Daoy (cell line): ENCODE data around the gene VSX2. TPM values are rescaled to one million over a fixed set of nuclear protein-coding genes. Genes with fewer than 3 reads are reported as not detected.

Source experiments
- DNase-seq: peaks from one replicate; pipeline ENCODE4 v3.0.0-alpha.2; 2015; ENCODE audit warnings: low read depth
- total RNA-seq: library from RNA; depleted of rRNA; stranded (reverse); fragments of >200 nt; shearing (Covaris generic); gene quantifications from 2 replicates; pipeline ENCODE4 v1.2.3, GENCODE V29; 2014; rRNA removed

The VSX2 gene
- total RNA-seq, 1 experiment from 2014 or later = not detected

DNA sequence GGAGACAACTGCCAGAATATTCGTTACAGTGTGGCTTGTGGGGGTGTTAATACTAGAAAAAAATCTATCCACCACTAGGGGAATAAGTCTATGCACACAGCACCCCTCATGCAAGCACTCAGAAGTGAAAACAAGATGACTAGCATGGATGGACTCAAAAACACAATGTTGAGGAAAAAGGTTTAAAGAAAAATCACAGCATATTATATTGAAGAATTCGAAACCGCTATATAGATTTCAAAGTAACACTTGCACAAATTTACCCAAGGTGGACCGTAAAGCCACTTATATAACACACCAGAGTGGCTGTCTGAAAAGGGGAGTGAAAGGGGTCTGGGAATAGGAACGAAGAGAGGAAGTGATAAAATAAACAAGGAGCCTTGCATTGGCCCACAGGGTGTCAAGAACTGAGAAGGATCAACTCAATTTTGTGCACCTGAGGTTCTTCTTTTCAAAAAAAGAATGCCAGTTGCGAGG is 62.9 kb downstream of the VSX2 start:
- peak; percentile 45 for DNase-seq

DNA sequence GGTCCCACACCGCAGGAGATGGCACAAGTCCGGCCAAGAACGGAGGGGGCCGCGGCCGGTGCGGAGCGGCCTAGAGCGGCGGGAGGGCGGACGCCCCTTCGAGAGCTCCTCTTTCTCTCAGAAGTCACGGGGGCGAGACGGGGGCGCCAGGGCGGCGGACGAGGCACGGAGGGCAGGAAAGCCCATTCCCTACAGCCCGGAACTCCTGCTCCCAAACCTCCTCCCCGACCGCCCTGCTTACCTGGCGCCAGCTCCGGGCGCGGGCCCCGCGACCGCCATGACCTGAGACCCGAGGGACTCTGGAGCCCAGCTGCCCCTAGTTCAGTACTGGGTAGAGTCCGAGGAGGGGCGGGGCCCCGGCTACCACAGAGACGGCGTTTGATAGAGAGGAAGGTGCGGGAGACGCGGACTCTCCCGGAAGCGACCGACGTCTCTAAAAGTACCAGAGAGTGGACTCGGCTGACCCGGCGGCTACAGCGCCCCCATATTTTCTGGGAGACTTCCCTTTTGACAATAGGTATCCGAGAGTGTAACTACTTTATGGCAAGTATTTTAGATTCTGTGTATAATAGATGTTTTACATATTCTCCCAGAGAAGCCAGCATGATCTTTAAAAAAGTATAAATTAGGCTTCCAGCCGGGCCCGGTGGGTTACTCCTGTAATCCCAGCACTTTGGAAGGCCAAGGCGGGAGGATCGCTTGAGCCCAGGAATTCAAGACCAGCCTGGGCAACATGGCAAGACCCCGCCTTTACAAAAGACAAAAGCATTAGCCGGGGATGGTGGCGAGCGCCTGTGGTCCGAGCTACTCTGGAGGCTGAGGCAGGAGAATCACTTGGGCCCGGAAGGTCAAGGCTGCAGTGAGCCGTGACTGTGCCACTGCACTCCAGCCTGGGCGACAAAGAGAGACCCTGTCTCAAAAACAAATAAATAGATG is 63.7 kb downstream of the VSX2 start, which contains the start of gene ABCD4:
ABCD4 (minus strand) TSS at position 301 of the 936 bp plus-strand sequence; CDS start at position 279, 22 bp downstream.
- DNase-seq = peak; percentile 95

DNA sequence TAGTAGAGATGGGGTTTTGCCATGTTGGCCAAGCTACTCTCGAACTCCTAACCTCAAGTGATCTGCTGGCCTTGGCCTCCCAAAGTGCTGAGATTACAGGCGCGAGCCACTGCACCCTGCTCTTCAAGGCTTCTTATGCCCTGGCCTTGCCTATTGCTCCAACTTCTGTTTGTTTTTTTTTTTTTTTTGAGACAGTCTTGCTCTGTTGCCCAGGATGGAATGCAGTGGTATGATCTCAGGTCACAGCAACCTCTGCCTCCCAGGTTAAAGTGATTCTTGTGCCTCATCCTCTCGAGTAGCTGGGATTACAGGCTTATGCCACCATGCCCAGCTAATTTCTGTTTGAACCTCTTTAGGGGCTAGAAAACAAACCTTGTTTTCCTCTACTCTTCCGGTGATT is 69.4 kb downstream of the VSX2 start:
- no peak for DNase-seq

DNA sequence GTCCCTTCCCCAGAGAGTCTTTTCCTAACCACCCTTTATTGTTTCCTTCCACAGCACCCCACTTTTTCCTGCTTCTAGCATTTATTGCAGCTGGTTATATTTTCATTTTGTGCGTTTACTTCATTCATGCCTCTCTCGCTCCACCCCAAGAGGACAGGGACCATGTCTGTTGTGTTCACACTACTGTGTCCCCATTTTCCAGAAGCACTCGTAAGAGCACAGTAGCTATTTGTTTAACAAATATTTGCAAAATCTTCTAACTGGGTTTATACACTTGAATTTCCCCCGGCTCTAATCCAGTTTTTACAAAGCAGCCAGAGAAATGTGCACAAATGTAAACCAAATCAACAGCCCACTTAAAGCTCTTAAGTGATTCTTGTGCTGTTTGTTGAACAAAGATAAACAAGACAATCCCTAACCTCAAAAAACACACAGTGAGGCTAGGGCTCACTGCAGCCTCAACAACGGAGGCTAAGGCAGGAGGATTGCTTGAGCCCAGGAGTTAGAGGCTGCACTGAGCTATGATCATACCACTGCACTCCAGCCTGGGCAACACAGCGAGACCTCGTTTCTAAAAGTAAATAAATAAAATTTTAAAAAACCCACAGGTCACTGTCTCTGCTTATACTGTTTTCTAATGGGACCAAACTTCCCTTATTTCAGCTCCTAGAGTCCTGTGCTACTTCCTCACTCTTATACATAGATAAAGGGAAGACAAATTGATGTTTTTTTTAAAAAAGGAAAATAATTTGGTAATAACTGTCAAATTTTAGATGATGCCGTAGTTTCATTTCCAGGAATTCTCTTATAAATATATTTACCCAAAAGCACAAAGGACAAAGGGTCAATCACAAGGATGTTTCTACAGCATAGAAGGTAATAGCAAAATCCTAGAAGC is 70.1 kb downstream of the VSX2 start:
- DNase-seq = no peak

DNA sequence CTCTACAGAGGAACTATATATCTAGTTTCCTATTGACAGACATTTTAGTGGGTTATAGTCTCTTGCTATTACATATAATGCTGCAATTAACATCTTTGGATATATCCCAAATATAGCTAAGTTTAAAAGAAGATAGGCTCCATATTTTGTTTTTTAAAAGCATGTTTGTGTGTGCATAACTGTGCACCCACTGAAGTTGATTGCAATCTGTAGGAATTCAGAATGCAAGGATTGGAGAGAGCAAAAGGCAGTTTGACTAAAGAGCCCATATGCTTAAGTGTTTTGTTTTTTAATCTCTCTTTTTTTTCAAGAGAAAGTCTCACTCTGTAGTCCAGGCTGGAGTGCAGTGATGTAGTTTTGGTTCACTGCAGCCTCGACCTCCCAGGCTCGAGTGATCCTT is 72.9 kb downstream of the VSX2 start:
- no peak for DNase-seq

Other genes with a start within 250 kb of the VSX2 start
- 11.4 and 11.8 TPM in 2 replicates for gene ENTPD5, start 220.2 kb upstream of the VSX2 start, total RNA-seq
- 4.5 and 5.3 TPM in 2 replicates for gene BBOF1, start 220.1 kb upstream of the VSX2 start, total RNA-seq
- 6.1 and 10.6 TPM in 2 replicates for gene ALDH6A1, start 155.0 kb upstream of the VSX2 start, total RNA-seq
- gene LIN52, start 154.5 kb upstream of the VSX2 start, total RNA-seq = 17.5 and 19.7 TPM in 2 replicates
- gene ABCD4, start 63.5 kb downstream of the VSX2 start, total RNA-seq = 22.5 and 23.0 TPM in 2 replicates
- gene VRTN, start 109.0 kb downstream of the VSX2 start, total RNA-seq = not detected in 2 replicates
- gene SYNDIG1L, start 186.8 kb downstream of the VSX2 start, total RNA-seq = not detected in 2 replicates